Spinal cord (tissue), 10 donors: ENCODE results near the gene VPS35L. TPM values are rescaled to one million over a fixed set of nuclear protein-coding genes. Genes with fewer than 3 reads are reported as not detected.
"Not testable (repeated sequence)": the region's sequence is repeated elsewhere in the genome, so short reads cannot be mapped to it uniquely, and the experiment has no call there.

ENCODE experiments used
- DNase-seq, 6 donors: peaks; one replicate each; pipeline versions ENCODE4 v3.0.0 to v3.0.0-alpha.2; 2013 to 2015; ENCODE audit warnings: low spot score in 6 of 6, low read depth in 4 of 6
- H3K27ac ChIP-seq: one replicate; pipeline ENCODE4 v1.5.1; 2013; ENCODE audit warnings: low read depth, low read length, control low read depth
- H3K27me3 ChIP-seq: one replicate; pipeline ENCODE4 v1.6.1; 2013; ENCODE audit warnings: low read length; ENCODE audit not compliant: control insufficient read depth, insufficient read depth
- H3K36me3 ChIP-seq: one replicate; pipeline ENCODE4 v1.6.1; 2013; ENCODE audit warnings: low read length; ENCODE audit not compliant: control insufficient read depth, insufficient read depth
- H3K4me1 ChIP-seq: one replicate; pipeline ENCODE4 v1.6.1; 2013; ENCODE audit warnings: low read length; ENCODE audit not compliant: control insufficient read depth, insufficient read depth
- H3K4me3 ChIP-seq: one replicate; pipeline ENCODE4 v1.5.1; 2013; ENCODE audit warnings: low read depth, low read length, control low read depth
- H3K9me3 ChIP-seq: one replicate; pipeline ENCODE4 v1.6.1; 2013; ENCODE audit warnings: low read length; ENCODE audit not compliant: control insufficient read depth, insufficient read depth
- WGBS: methylation state at CpG from one replicate; pipeline ENCODE4 v1.1.5; 2013; ENCODE audit warnings: missing lambda C conversion rate; ENCODE audit not compliant: insufficient coverage; 5-methylcytosine and 5-hydroxymethylcytosine counted together
- polyA plus RNA-seq, 2 donors: library from polyadenylated mRNA; unstranded; fragments of 120-200 nt; gene quantifications; one replicate each; pipeline ENCODE4 v1.2.1, GENCODE V29; 2013; ENCODE audit not compliant: insufficient read length in 2 of 2
- total RNA-seq, 2 donors: library from RNA; depleted of rRNA in 1 of 2; stranded (reverse); fragments of 120-200 nt in 1 of 2; fragments of >200 nt in 1 of 2; gene quantifications; one replicate each; pipeline versions ENCODE4 v1.2.3 to v1.2.4, GENCODE V29; 2013 to 2014
- donor health status: healthy.

VPS35L gene
- total and polyA plus RNA-seq, 4 donors: 58.1 to 67.3 (median 63.8) TPM

DNA sequence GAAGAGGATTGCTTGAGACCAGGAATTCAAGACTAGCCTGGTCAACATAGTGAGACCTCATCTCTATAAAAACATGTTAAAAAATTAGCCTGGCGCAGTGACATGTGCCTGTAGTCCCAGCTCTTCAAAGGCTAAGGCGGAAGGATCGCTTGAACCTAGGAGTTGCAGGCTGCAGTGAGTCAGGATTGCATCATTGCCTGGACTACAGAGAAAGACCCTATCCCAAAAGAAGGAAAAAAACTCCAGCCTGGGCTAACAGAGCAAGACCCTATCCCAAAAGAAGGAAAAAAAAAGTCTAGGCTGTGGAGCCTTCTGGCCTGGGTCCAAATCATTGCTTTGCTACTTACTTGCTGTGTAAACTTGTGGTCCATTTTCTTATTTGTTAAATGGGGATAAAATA, 26.8 kb upstream of the VPS35L start:
- Histone ChIP-seq H3K27me3 (no peaks in the 10 kb centered on the region), H3K36me3 (peaks cover 19% of the 10 kb centered on the region), H3K27ac (no peak overlapping the region), H3K9me3 (no peaks in the 10 kb centered on the region), H3K4me3 (no peak overlapping the region), H3K4me1 (peaks cover 2% of the 10 kb centered on the region)
- no peak for DNase-seq
- no CpG with 5 or more reads among the region's 3 CpGs for WGBS

- H3K36me3 ChIP-seq: peaks cover 19% of the 10 kb centered on the region
- H3K9me3 ChIP-seq: no peaks in the 10 kb centered on the region
- H3K27me3 ChIP-seq: no peaks in the 10 kb centered on the region
- DNase-seq: no peak
- H3K4me3 ChIP-seq: no peak overlapping the region
- H3K4me1 ChIP-seq: no peaks in the 10 kb centered on the region
- no CpG with 5 or more reads among the region's 1 CpG for WGBS
- no peak overlapping the region for H3K27ac ChIP-seq
Measured at GRCh38 chr16:19532601-19533000, 22.9 kb upstream of the VPS35L start.

DNA sequence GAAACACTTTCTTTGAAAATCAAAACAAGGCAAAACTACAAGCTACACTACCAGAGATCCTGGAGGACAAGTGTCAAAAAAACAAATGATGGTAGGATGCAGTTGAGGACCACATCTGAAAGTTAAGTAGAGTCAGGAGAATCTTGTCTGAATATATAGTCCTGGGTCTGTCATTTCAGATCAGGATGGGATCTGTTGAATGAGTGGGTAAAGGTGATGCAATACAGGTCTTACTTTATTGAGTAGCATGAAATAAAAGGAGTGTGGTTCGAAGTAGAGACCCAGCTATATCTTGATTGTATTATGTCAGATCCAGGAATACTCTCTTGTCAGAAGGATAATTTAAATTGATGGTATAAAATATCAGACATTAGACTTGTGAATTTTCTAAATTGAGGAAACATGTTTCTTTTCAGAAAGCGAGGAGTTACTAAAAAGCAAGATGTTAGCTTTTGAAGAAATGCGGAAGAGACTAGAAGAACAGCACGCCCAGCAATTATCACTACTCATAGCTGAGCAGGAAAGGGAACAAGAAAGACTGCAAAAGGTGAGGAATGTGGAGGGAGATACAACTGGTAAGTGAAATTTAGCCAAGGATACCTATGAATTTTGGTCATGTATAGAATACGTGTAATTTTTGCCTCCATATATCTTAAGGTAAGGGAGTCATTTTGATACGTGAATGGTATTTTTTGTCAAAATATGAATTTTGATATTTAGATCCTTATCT, 15.1 kb upstream of the VPS35L start:
- Histone ChIP-seq H3K4me1 (no peaks in the 10 kb centered on the region), H3K27ac (no peak overlapping the region), H3K9me3 (no peaks in the 10 kb centered on the region), H3K36me3 (peaks cover 26% of the 10 kb centered on the region), H3K4me3 (no peak overlapping the region), H3K27me3 (no peaks in the 10 kb centered on the region)
- DNase-seq: no peak
- 100% methylated on average over 1 of the region's 6 CpGs for WGBS

DNA sequence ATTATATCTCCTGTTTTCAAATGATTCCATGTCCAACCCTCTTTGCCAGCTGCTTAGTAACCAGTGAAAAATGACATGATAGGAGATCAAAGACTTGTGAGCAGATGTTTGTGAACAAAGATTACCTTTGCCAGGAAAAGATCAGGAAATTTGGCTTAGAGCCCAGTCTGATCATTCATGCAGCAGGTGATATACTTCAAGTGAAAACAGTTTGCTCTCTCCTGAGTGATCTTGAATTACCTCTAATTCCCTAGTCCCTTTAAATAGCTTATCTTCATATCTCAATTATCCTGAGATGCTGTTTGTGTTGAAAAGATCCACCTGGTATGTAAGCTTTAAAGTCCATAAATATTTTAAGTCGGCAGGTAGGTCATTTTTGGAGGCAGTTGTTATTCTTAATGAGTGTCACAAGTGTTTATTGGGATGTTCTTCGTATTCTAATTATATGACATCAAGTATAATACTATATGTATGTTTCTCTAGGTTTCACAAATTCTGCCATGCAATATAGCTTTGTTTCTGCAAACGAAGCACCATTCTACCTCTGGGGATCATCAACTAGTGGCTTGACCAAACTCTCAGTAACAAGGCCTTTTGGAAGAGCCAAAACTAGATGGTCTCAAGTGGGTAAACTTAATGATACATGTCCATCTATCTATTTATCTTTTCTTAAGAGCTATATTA, 13.2 kb upstream of the VPS35L start:
- no peak overlapping the region for H3K27ac ChIP-seq

DNA sequence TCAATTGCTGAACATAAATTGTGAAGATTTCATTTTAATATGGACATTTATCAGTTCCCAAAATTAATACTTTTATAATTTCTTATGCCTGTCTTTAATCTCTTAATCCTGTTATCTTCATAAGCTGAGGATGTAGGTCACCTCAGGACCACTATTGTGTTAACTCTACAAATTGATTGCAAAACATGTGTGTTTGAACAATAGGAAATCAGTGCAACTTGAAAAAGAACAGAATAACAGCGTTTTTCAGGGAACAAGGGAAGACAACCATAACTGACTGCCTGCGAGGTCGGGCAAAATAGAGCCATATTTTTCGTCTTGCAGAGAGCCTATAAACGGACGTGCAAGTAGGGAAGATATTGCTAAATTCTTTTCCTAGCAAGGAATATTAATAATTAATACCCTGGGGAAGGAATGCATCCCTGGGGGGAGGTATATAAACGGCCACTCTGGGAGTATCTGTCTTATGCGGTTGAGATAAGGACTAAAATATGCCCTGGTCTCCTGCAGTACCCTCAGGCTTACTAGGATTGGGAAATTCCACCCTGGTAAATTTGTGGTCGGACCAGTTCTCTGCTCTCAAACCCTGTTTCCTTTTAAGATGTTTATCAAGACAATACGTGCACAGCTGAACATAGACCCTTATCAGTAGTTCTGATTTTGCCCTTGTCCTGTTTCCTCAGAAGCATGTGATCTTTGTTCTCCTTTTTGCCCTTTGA, 12.1 kb upstream of the VPS35L start:
- H3K27ac ChIP-seq, H3K9me3 ChIP-seq, H3K4me3 ChIP-seq, DNase-seq, H3K4me1 ChIP-seq, H3K27me3 ChIP-seq: not testable (repeated sequence)
- WGBS: 92% methylated on average over 4 of the region's 10 CpGs
- peaks cover 25% of the 10 kb centered on the region for H3K36me3 ChIP-seq

More for the DNA sequence above, 13.2 kb upstream of the VPS35L start:
- no CpG with 5 or more reads among the region's 3 CpGs for WGBS
- Histone ChIP-seq H3K36me3 (peaks cover 31% of the 10 kb centered on the region), H3K4me1 (no peaks in the 10 kb centered on the region), H3K27me3 (no peaks in the 10 kb centered on the region), H3K4me3 (no peak overlapping the region), H3K9me3 (no peaks in the 10 kb centered on the region)
- DNase-seq: peak in 1 of 6 donors; percentile 40

DNA sequence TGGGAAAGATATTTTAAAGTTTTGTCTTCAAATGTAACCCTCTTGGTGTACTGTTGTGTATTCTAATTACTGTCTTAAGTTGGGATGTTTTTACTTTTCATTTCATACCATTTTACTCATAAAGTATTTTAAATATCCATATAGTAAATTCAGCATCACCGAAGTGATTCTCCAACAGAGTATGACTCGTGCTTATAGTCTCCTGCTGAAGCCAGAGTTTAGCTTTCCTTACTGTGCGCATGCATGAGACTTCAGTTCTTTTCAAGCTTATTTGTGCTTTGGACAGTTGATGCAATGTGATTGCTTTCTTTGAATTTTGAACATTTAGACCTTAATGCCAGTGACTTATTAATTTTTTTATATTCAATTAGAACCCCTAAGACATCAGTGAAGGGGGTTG, 7.4 kb upstream of the VPS35L start:
- 80% methylated on average over 1 of the region's 3 CpGs for WGBS
- H3K27me3 ChIP-seq: no peaks in the 10 kb centered on the region
- H3K4me3 ChIP-seq: no peak overlapping the region
- H3K4me1 ChIP-seq: no peaks in the 10 kb centered on the region
- no peak overlapping the region for H3K27ac ChIP-seq
- H3K36me3 ChIP-seq: peaks cover 14% of the 10 kb centered on the region
- no peak for DNase-seq
- no peaks in the 10 kb centered on the region for H3K9me3 ChIP-seq

- Histone ChIP-seq H3K9me3 (no peaks in the 10 kb centered on the region), H3K4me3 (no peak overlapping the region), H3K27ac (no peak overlapping the region), H3K4me1 (peaks cover 3% of the 10 kb centered on the region), H3K27me3 (no peaks in the 10 kb centered on the region), H3K36me3 (peaks cover 18% of the 10 kb centered on the region)
- no peak for DNase-seq
Measured at GRCh38 chr16:19549673-19550072, 5.8 kb upstream of the VPS35L start.

GRCh38 chr16:19555938-19556771, 652 bp downstream of the VPS35L start:
- Histone ChIP-seq H3K36me3 (peaks cover 8% of the 10 kb centered on the region), H3K27ac (peak overlapping the region; percentile 94), H3K9me3 (no peaks in the 10 kb centered on the region), H3K27me3 (no peaks in the 10 kb centered on the region), H3K4me1 (peaks cover 22% of the 10 kb centered on the region), H3K4me3 (peak overlapping the region; percentile 87)
- DNase-seq: peak in 2 of 6 donors; percentile 4 to 17
- 36% methylated on average over 10 of the region's 19 CpGs for WGBS

- no peaks in the 10 kb centered on the region for H3K9me3 ChIP-seq
- H3K4me1 ChIP-seq: peaks cover 22% of the 10 kb centered on the region
- DNase-seq: peak in 4 of 6 donors; percentile 43 to 91 (median 66)
- H3K4me3 ChIP-seq: no peak overlapping the region
- no peaks in the 10 kb centered on the region for H3K27me3 ChIP-seq
- H3K27ac ChIP-seq: no peak overlapping the region
- WGBS: 100% methylated on average over 3 of the region's 10 CpGs
- H3K36me3 ChIP-seq: no peaks in the 10 kb centered on the region
Measured at GRCh38 chr16:19559242-19559910, 3.9 kb downstream of the VPS35L start.
